ENCODE measurements around the gene PTPRM. TPM values are rescaled to one million over a fixed set of nuclear protein-coding genes. Genes with fewer than 3 reads are reported as not detected.
"Not testable (repeated sequence)": the region's sequence is repeated elsewhere in the genome, so short reads cannot be mapped to it uniquely, and the experiment has no call there.

The PTPRM gene
- total RNA-seq, 1 donor from 2014 or later = 5.3 TPM

- no peak for ATAC-seq
Measured at GRCh38 chr18:7954238-7954637, 387.1 kb downstream of the PTPRM start.

GRCh38 chr18:7955175-7955574 is 388.1 kb downstream of the PTPRM start:
- no peak for ATAC-seq

GRCh38 chr18:7957297-7957696 is 390.2 kb downstream of the PTPRM start:
- ATAC-seq = no peak

GRCh38 chr18:7958081-7958896 is 391.2 kb downstream of the PTPRM start:
- no peak for ATAC-seq

GRCh38 chr18:7958897-7959146 is 391.7 kb downstream of the PTPRM start:
- no peak for ATAC-seq

GRCh38 chr18:7966682-7967081 is 399.6 kb downstream of the PTPRM start:
- not testable (repeated sequence) for ATAC-seq

- ATAC-seq = no peak
Measured at GRCh38 chr18:7974200-7974874, 407.2 kb downstream of the PTPRM start.

GRCh38 chr18:7977897-7978296 is 410.8 kb downstream of the PTPRM start:
- ATAC-seq = no peak

GRCh38 chr18:7978834-7979233 is 411.7 kb downstream of the PTPRM start:
- no peak for ATAC-seq

- ATAC-seq = no peak
Measured at GRCh38 chr18:7979714-7980113, 412.6 kb downstream of the PTPRM start.

GRCh38 chr18:7980136-7980535 is 413.0 kb downstream of the PTPRM start:
- ATAC-seq = no peak

GRCh38 chr18:7980656-7981055 is 413.5 kb downstream of the PTPRM start:
- ATAC-seq = no peak

- no peak for ATAC-seq
Measured at GRCh38 chr18:7982216-7982615, 415.1 kb downstream of the PTPRM start.

GRCh38 chr18:7987284-7987976 is 420.3 kb downstream of the PTPRM start:
- no peak for ATAC-seq

GRCh38 chr18:7990670-7991069 is 423.6 kb downstream of the PTPRM start:
- ATAC-seq = no peak

GRCh38 chr18:8001711-8002301 is 434.7 kb downstream of the PTPRM start:
- ATAC-seq = no peak

- ATAC-seq = no peak
Measured at GRCh38 chr18:8003878-8004675, 437.0 kb downstream of the PTPRM start.

GRCh38 chr18:8004792-8005191 is 437.7 kb downstream of the PTPRM start:
- ATAC-seq = no peak

GRCh38 chr18:8005870-8006569 is 438.9 kb downstream of the PTPRM start:
- no peak for ATAC-seq

GRCh38 chr18:8006979-8007378 is 439.9 kb downstream of the PTPRM start:
- ATAC-seq = no peak

- no peak for ATAC-seq
Measured at GRCh38 chr18:8008033-8008432, 440.9 kb downstream of the PTPRM start.

GRCh38 chr18:8011361-8011760 is 444.2 kb downstream of the PTPRM start:
- ATAC-seq = no peak

Data from esophagus mucosa (tissue), 1 donor.